HG03025 (cell line): Measurements from ENCODE around the gene ACVR1B.
"Not testable (repeated sequence)": the region's sequence is repeated elsewhere in the genome, so short reads cannot be mapped to it uniquely, and the experiment has no call there.

Experiments used
- ATAC-seq: cut with Tn5 transposase; IDR thresholded peaks from one replicate; pipeline ENCODE4 v1.9.1; 2021; ENCODE audit warnings: mild to moderate bottlenecking, moderate library complexity; ENCODE audit not compliant: unreplicated experiment, low FRiP score

Gene ACVR1B

DNA sequence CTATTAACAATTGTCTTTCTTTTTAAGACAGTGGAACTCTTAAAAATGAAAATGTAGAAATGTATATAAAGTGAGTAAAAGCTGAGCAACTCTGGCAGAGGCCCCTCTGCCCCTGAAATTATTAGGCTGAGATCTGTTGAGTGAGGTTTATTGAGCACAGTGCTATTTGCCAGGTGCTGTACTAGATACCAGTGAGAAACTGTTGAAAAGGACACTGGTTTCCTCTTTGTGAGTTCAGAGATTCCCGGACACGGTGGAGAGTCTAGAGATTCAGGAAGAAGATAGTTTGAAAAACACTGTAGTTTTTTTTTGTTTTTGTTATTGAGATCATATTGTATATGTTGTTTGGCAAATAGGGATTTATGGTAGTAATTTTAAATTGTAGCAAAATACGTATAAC, 11.2 kb downstream of the ACVR1B start:
- no peak for ATAC-seq

DNA sequence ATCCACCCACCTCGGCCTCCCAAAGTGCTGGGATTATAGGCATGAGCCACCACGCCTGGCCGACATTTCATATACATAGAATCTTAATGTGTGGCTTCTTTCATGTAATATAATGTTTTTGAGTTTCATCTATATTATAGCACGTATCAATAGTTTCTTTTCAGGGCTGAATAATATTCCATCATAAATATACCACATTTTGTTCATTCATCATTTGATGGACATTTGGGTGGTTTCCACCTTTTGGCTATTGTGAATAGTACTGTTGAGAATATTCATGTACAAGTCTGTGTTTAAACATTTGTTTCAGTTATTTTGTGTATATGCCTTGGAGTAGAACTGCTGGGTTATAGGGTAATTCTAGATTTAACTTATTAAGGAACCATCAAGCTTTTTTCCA, 12.0 kb downstream of the ACVR1B start:
- no peak for ATAC-seq

DNA sequence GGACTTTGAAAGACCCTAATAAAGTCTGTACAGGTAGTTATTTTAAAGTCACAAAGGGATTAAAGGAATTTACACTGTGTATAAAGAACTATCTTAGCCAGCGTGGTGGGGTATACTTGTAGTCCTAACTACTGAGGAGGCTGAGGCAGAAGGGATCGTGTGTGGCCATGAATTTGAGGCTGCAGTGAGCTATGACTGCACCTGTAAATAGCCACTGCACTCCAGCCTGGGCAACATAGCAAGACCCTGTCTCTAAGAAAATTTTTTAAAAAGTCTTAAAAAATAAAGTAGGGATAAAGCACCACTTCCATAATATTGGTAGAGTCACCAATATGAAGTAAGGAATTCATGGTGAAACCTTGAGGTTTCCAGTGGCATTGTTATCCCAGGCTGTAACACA, 18.1 kb downstream of the ACVR1B start:
- no peak for ATAC-seq

DNA sequence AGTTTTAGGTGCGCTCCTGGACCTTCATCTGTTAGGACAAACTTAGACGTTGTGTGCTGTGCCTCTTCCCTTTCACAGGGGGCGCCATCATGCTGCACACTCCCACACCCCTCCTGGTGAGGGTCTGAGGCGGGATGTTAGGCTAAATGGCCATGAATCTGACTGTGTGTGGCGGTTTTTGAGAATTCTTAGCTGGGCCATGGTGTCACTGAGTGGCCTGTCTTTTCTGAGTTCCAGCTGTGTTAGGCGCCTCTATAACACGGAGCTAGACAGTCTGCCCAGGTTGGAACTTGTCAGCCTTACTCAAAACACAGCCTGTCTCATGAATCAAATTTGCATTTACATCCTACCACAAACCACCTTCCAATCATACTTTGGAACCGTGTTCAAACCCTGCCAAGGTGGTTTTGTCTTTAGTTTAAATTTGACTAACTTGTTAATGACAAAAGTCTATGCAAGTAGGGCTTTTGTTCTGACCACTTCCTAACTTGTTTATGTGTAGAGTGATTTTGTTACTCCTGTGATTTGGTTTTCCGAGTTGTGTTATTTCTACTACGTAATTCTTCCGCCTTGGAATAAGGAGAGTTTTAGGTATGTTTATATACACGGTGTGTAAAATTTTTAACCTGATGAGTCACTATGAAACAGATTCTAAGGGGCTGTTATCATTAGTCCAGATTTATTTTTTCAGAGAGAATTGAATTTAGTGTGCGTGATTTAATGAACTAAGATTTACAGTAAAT, 19.6 kb downstream of the ACVR1B start:
- ATAC-seq, result peak; percentile 67

DNA sequence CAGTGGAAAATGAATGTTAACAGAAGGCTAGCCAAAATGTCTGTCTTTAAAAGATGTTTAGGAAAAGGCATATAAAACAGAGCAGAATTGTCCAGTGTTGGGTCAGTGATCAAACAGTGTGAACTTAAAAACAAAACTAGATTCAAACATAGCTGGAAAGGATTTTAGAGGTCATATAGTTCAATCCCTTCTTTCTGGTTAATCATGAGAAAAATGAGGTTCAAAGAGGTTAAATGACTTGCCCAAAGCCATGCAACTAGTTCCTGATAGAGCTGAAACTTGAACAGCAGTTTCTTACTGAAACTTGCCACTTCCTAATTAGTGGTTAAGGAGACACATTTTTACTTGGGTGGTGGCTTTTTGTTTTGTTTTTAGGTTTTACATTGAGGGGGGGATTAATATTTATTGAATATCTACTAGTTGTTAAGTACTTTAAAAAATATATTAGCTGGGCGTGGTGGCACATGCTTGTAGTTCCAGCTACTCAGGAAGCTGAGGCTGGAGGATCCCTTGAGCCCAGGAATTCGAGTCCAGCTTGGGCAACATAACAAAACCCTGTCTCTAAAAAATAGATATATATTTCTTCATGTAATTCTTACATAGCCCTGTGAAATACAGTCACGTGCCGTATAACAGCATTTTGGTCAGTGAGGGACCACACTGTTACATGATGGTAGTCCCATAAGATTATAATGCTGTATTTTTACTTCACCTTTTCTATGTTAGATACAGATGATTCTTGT, 20.4 kb downstream of the ACVR1B start:
- no peak for ATAC-seq

DNA sequence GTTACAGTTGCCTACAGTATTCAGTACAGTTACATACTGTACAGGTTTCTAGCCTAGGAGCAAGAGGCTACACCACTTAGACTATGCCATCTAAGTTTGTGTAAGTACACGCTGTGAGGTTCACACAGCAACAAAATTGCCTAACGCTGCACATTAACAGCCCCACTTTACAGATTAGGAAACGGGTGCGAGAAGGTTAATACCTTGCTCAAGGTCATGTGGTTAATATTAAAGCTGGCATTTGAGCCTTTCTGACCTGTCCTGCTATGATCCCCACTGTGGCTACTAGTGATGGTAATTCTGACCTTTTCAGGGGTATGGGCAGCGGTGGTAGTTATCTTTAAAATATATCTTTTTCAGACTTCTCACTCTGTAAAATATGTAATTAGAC, 20.9 kb downstream of the ACVR1B start:
- no peak for ATAC-seq

DNA sequence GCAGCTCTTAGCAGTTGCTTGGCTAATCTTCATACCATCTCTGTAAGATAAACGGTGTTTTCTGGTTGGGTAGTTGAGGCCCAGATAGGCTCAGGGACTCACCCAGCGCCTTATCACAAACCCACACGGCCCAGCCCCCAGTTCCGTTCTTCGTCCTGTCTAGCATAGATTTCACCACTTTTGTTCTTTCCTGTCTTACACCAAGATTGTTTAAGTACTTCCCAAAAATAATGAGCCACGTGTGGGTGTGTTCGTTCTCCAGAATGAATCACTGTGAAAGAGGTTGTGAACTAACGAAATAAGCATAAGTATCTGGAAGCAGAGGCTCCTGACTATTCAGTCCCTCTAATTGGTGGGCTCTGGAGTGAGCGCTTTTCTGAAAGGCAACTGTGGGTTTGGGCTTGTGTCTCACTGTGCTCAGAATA, 21.4 kb downstream of the ACVR1B start:
- no peak for ATAC-seq

DNA sequence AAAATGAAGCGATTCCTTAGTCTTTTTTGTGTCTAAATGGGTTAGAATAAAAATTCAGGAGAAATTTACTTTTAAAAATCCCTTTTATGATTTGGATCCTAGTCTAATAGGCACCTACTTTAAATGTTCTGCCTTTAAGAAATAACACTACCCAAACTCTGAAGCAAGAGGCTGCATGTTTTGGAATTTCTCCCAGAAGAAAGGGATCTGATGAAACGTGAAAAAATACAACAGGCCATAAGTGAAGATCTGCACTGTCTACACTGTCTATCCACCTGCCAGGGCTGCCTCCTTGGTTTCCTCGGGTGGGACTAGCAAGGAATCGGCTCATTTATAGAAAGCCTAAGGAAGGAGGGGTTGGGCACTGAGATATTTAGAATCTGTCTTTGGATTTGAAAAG, 22.1 kb downstream of the ACVR1B start:
- no peak for ATAC-seq

DNA sequence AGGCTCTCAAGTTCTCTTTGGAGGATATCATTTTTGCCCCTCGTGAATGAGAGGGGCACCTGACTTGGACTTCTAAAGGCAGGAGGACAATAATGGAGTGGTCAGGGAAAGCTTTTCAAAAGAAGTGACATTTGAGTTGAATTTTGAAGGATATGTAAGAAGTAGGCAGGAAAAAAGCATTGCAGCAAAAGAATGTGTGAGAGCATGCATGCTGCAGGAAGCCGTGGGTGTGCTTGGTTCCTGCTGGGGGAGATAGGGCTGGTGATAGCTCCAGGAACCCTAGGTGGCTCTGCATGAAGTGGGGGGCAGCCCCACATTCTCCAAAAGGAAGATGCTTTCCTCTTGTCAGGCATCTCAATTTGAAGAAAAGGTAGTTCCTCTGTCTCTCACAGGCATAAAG, 23.1 kb downstream of the ACVR1B start:
- ATAC-seq, result no peak

DNA sequence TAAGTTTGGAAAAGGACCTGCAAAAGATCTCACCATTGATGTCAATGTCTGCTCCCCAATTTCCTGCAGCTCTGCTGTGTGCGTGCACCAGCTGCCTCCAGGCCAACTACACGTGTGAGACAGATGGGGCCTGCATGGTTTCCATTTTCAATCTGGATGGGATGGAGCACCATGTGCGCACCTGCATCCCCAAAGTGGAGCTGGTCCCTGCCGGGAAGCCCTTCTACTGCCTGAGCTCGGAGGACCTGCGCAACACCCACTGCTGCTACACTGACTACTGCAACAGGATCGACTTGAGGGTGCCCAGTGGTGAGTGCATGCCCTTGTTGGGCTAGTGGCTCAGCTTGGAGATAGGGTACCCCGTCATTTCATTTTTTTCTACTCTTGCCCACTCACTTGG, 23.7 kb downstream of the ACVR1B start:
- ATAC-seq, result no peak

DNA sequence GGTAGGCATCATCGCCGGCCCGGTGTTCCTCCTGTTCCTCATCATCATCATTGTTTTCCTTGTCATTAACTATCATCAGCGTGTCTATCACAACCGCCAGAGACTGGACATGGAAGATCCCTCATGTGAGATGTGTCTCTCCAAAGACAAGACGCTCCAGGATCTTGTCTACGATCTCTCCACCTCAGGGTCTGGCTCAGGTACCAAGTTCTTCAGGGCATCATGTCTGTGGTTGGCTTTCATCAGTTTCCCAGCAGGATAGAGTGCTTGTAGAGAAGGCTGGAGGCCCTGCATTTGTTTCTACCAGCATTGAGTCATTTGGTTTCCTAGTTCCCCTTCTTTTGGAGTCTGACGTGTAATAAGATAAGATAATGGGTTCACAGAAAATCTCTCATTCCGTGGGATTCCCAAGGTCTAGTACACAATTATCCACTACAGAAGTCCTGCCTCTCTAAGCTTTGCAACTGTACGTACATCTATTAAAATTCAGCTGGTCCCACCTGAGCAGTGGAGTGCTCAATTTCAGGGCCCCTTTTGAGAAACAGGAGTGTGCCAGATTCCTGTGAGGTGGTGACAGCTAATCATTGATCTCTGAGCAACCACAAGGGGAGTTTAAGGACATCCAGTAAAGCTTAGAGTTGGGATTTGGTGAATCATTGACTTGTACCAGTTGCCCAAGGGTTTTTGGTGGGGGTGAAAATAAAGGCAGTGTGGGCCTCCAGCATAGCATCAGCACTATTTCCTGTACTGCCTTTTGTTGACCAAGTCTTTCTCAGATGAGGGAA, 25.1 kb downstream of the ACVR1B start:
- no peak for ATAC-seq

DNA sequence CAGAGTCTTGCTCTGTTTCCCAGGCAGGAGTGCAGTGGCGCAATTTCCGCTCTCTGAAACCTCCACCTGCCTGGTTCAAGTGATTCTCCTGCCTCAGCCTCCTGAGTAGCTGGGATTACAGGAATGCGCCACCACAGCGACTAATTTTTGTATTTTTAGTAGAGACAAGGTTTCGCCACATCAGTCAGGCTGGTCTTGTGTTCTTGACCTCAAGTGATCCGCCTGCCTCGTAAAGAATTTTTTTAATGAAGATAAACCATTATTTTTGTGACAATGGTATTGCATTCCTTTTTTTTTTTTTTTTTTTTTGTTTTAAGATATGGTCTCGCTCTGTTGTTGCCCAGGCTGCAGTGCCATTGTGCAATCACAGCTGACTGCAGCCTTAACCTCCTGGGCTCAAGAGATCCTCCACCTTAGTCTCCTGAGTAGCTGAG, 25.8 kb downstream of the ACVR1B start:
- no peak for ATAC-seq

DNA sequence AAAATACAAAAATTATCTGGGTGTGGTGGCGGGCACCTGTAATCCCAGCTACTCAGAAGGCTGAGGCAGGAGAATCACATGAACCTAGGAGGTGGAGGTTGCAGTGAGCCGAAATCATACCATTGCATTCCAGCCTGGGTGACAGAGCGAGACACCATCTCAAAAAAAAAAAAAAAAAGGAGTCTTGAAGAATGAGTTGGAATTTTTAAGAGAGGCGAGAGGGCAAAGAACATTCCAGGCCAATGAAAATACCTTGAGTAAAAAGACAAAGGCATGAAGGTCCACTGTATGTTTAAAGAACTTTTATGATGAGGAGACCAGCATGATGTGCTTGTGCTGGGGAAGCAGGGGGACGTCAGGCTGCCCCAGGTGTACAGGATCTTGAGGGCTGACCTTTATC, 27.8 kb downstream of the ACVR1B start:
- not testable (repeated sequence) for ATAC-seq

DNA sequence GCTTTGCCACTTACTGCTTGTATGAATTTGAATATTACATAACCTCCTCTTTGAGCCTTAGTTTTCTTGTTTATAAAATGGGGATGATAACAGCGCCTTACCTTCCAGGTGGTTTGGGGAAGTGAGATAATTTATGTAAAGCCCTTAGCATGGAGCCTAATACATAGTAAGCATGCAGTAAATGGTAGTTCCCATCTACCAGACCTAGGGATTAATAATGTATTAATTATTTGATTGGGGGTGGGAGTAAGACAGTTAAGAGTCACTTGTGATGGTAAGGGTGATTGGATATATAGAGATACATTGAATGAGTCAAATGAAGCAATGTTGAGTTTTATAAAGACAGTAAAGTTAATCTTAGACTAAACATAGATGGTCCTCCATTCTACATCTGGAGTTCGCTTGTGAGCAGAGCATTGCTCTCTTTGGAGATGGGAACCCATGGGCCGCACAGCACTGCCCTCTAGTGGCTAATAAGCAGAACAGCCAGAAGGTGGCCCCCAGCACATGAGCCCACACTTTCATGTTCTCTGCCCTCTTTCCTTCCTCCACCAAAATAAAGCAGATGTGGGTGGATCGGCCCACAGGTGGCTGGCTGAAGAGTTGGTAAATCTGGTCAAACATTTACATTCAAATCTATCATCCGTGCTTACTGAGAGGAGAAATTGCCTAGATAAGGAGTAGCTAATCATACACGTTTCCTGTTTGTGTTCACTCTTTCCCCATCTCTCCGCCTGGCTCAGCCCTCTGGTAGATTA, 28.7 kb downstream of the ACVR1B start:
- ATAC-seq, result peak; percentile 52

DNA sequence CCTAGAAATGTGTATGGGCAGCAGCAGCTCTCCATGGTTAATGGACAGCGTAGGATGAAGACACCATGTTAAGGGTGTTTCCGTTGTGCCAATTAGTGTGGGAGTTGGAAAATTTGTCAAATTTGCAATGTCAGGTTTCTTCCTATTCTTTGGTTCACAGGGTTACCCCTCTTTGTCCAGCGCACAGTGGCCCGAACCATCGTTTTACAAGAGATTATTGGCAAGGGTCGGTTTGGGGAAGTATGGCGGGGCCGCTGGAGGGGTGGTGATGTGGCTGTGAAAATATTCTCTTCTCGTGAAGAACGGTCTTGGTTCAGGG, 29.3 kb downstream of the ACVR1B start:
- ATAC-seq, result no peak

DNA sequence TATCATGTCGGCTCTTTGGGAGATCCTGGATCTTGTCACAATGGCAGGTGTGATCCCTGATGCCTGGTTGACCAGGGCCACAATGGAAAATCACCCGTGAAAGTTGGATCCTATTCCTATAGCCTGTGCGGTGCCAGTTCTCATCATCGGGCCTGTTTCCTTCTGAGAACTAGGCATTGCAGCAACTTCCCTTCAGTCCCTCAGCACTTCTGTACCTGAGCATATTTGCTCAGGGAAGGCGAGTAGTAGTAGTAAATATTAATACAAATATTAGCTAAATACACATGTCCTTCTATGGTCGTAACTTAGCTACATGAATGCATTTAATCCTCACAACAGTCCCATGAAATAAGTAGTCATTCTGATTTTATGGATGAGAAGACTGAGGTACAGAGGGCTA, 33.2 kb downstream of the ACVR1B start:
- no peak for ATAC-seq

DNA sequence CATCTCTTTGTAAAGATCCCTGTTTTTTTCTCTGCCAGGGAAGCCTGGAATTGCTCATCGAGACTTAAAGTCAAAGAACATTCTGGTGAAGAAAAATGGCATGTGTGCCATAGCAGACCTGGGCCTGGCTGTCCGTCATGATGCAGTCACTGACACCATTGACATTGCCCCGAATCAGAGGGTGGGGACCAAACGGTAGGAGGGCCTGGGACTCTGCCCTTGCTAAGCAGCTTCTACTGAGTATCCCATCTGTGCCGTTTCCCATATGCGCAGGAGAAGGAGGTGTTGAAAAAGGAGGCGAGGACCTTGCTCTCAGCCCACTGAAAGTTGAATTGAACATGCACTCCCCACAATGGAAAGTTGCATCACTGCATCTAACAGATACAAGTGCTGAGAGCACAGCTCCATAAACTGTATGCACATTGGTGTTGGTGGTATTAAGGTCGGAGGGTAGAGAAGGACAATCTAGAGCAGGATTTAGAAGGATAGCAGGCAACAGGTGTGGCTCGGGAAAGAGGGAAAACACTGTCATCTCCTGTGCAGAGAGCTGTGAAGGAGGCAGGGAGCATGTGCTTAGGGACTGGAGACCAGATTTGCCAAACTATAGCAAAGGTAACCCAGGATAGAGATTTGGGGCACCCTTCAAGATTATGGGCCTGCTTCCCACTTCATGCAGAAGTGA, 33.8 kb downstream of the ACVR1B start:
- no peak for ATAC-seq

DNA sequence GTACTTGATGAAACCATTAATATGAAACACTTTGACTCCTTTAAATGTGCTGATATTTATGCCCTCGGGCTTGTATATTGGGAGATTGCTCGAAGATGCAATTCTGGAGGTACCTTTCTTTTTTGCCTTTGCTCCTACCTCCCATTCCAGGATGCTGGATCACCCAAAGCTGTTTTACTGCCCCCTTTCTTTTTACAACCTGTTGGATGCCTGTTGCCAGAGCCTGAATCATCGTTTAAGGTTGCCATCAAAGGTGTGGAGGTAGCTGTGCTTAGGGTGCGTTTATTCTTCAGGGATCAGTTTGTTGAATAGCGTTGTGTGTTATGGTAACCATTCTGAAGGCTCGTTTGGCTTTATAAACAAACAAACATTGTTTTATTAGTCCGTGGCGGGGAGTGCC, 35.3 kb downstream of the ACVR1B start:
- ATAC-seq, result no peak

DNA sequence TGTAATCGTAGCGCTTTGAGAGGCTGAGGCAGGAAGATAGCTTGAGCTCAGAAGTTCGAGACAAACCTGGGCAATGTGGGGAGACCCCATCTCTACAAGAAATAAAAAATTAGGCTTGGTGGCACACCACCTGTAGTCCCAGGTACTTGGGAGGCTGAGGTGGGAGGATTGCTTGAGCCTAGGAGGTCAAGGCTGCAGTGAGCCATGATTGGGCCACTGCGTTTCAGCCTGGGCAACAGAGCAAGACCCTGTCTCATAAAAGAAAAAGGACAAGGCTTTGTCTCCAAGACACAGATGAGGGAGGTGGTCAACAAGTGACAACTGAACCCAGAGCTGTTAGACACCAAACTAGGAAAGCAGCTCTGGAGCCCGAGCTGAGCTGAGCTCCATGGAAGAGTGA, 40.7 kb downstream of the ACVR1B start:
- ATAC-seq, result no peak

DNA sequence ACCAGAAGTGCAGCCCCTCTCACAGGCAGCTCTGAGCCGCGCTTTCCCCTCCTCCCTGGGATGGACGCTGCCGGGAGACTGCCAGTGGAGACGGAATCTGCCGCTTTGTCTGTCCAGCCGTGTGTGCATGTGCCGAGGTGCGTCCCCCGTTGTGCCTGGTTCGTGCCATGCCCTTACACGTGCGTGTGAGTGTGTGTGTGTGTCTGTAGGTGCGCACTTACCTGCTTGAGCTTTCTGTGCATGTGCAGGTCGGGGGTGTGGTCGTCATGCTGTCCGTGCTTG, 43.0 kb downstream of the ACVR1B start:
- no peak for ATAC-seq

DNA sequence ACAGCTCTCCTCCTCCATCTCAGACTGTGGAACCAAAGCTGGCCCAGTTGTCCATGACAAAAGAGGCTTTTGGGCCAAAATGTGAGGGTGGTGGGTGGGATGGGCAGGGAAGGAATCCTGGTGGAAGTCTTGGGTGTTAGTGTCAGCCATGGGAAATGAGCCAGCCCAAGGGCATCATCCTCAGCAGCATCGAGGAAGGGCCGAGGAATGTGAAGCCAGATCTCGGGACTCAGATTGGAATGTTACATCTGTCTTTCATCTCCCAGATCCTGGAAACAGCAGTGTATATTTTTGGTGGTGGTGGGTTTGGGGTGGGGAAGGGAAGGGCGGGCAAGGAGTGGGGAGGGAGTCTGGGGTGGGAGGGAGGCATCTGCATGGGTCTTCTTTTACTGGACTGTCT, 43.5 kb downstream of the ACVR1B start:
- ATAC-seq, result no peak
